MM.1S (cell line): Measurements from ENCODE around the gene SLC16A9.

Source experiments
- DNase-seq: peaks from one replicate; pipeline ENCODE4 v3.0.0-alpha.2; 2015
- H2AFZ ChIP-seq: fragments of 300-600 bp; sonication (generic); 2 replicates; pipeline ENCODE4 v1.6.0; 2016; ENCODE audit warnings: antibody characterized with exemption, low read length
- H3F3A ChIP-seq: fragments of 300-600 bp; sonication (generic); 2 replicates; pipeline ENCODE4 v1.6.1; 2016; ENCODE audit warnings: mild to moderate bottlenecking, antibody characterized with exemption, low read length, moderate library complexity, mixed read lengths; ENCODE audit not compliant: insufficient read depth
- H3K27ac ChIP-seq: fragments of 300-600 bp; sonication (generic); 2 replicates; pipeline ENCODE4 v1.5.1; 2016; ENCODE audit warnings: mild to moderate bottlenecking, low read length
- H3K27me3 ChIP-seq: fragments of 300-600 bp; sonication (generic); replicated peaks from 2 replicates; pipeline ENCODE4 v1.6.0; 2016; ENCODE audit warnings: low read length; ENCODE audit not compliant: insufficient read depth
- H3K36me3 ChIP-seq: fragments of 300-600 bp; sonication (generic); replicated peaks from 2 replicates; pipeline ENCODE4 v1.6.1; 2016; ENCODE audit warnings: mild to moderate bottlenecking, low read length, mixed read lengths; ENCODE audit not compliant: insufficient read depth
- H3K4me1 ChIP-seq: fragments of 300-600 bp; sonication (generic); 2 replicates; pipeline ENCODE4 v1.6.1; 2016; ENCODE audit warnings: low read length, mixed read lengths
- H3K4me2 ChIP-seq: fragments of 300-600 bp; sonication (generic); 2 replicates; pipeline ENCODE4 v1.6.0; 2016; ENCODE audit warnings: low read depth, low read length
- H3K4me3 ChIP-seq: fragments of 300-600 bp; sonication (generic); 2 replicates; pipeline ENCODE4 v1.5.1; 2016; ENCODE audit warnings: low read length, mixed read lengths
- H3K79me2 ChIP-seq: fragments of 300-600 bp; sonication (generic); 2 replicates; pipeline ENCODE4 v1.6.1; 2016; ENCODE audit warnings: mixed run types, low read length, mixed read lengths
- H3K9ac ChIP-seq: fragments of 300-600 bp; sonication (generic); 2 replicates; pipeline ENCODE4 v1.6.1; 2016; ENCODE audit warnings: low read length, mixed read lengths
- H3K9me2 ChIP-seq: fragments of 300-600 bp; sonication (generic); replicated peaks from 2 replicates; pipeline ENCODE4 v1.6.1; 2016; ENCODE audit warnings: mild to moderate bottlenecking, low read length, mixed read lengths; ENCODE audit not compliant: insufficient read depth
- H3K9me3 ChIP-seq: fragments of 300-600 bp; sonication (generic); replicated peaks from 2 replicates; pipeline ENCODE4 v1.6.1; 2016; ENCODE audit warnings: mild to moderate bottlenecking, low read length, mixed read lengths; ENCODE audit not compliant: insufficient read depth
- H4K20me1 ChIP-seq: fragments of 300-600 bp; sonication (generic); 2 replicates; pipeline ENCODE4 v1.6.1; 2016; ENCODE audit warnings: mild to moderate bottlenecking, low read length, moderate library complexity, mixed read lengths; ENCODE audit not compliant: insufficient read depth
- EZH2 ChIP-seq: fragments of 300-600 bp; sonication (generic); optimal IDR thresholded peaks from 2 replicates; pipeline ENCODE3; 2017; ENCODE audit warnings: low read depth, mild to moderate bottlenecking, antibody characterized with exemption, low read length, mixed read lengths
- EZH2phosphoT487 ChIP-seq: fragments of 300-600 bp; sonication (generic); IDR thresholded peaks from 2 replicates; pipeline ENCODE4 v1.6.1; 2018; ENCODE audit warnings: antibody characterized with exemption, low read length
- TF ChIP-seq, protein P1 (sequence below): fragments of 300-600 bp; sonication (generic); IDR thresholded peaks from 2 replicates; pipeline ENCODE4 v1.5.1; 2016; ENCODE audit warnings: antibody characterized with exemption, low read length, mixed read lengths

Gene SLC16A9

GRCh38 chr10:59628456-59628855 lies 81.2 kb downstream of the SLC16A9 start:
- Histone ChIP-seq H3K4me2 (no peak overlapping the region), H3K36me3 (no peaks in the 10 kb centered on the region), H3F3A (no peaks in the 10 kb centered on the region), H3K9ac (no peak overlapping the region), H2AFZ (no peak overlapping the region), H3K9me2 (no peaks in the 10 kb centered on the region), H3K27ac (no peak overlapping the region), H3K79me2 (no peaks in the 10 kb centered on the region), H3K9me3 (no peaks in the 10 kb centered on the region), H3K4me3 (no peak overlapping the region), H3K27me3 (no peaks in the 10 kb centered on the region), H3K4me1 (peaks cover 22% of the 10 kb centered on the region), H4K20me1 (no peaks in the 10 kb centered on the region)
- DNase-seq = no peak
- TF ChIP-seq EZH2 (no peak), EZH2phosphoT487 (no peak)
- TF ChIP-seq, protein P1, sequence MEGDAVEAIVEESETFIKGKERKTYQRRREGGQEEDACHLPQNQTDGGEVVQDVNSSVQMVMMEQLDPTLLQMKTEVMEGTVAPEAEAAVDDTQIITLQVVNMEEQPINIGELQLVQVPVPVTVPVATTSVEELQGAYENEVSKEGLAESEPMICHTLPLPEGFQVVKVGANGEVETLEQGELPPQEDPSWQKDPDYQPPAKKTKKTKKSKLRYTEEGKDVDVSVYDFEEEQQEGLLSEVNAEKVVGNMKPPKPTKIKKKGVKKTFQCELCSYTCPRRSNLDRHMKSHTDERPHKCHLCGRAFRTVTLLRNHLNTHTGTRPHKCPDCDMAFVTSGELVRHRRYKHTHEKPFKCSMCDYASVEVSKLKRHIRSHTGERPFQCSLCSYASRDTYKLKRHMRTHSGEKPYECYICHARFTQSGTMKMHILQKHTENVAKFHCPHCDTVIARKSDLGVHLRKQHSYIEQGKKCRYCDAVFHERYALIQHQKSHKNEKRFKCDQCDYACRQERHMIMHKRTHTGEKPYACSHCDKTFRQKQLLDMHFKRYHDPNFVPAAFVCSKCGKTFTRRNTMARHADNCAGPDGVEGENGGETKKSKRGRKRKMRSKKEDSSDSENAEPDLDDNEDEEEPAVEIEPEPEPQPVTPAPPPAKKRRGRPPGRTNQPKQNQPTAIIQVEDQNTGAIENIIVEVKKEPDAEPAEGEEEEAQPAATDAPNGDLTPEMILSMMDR = no peak

GRCh38 chr10:59627366-59628018 lies 82.2 kb downstream of the SLC16A9 start:
- no peak overlapping the region for H3K4me3 ChIP-seq
- H3K4me1 ChIP-seq = peaks cover 22% of the 10 kb centered on the region
- no peaks in the 10 kb centered on the region for H3K79me2 ChIP-seq
- H3K36me3 ChIP-seq = no peaks in the 10 kb centered on the region
- no peaks in the 10 kb centered on the region for H3K9me3 ChIP-seq
- no peaks in the 10 kb centered on the region for H3F3A ChIP-seq
- no peak overlapping the region for H3K9ac ChIP-seq
- TF ChIP-seq, protein P1 = no peak
- TF ChIP-seq EZH2 = no peak
- no peak for TF ChIP-seq EZH2phosphoT487
- H4K20me1 ChIP-seq = no peaks in the 10 kb centered on the region
- H3K27ac ChIP-seq = no peak overlapping the region
- DNase-seq = no peak
- H3K4me2 ChIP-seq = no peak overlapping the region
- H3K27me3 ChIP-seq = no peaks in the 10 kb centered on the region
- no peak overlapping the region for H2AFZ ChIP-seq
- no peaks in the 10 kb centered on the region for H3K9me2 ChIP-seq

DNA sequence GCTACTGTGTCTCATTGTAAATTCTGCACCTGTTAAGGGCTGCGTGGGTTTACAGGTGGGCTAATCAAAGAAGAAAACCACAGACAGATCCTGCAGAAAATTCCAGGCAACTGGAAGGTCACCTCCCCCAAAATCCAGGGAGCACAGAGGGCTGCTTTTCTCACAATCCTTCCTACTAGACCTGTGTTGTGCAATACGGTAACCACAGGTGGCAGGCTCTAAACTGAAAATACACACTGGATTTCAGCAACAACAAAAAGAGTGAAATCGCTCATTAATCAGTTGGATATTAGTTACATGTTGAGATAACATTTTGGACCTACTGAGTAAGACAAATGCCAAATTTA lies 83.2 kb downstream of the SLC16A9 start:
- Histone ChIP-seq H3K4me1 (peaks cover 15% of the 10 kb centered on the region), H3K79me2 (no peaks in the 10 kb centered on the region), H3K9ac (no peak overlapping the region), H3K9me2 (no peaks in the 10 kb centered on the region), H3K4me2 (peak overlapping the region; percentile 40; the same call in 1 of the 2 replicates), H4K20me1 (no peaks in the 10 kb centered on the region), H3F3A (no peaks in the 10 kb centered on the region), H3K36me3 (no peaks in the 10 kb centered on the region), H3K27ac (no peak overlapping the region), H3K4me3 (no peak overlapping the region), H3K27me3 (no peaks in the 10 kb centered on the region), H3K9me3 (no peaks in the 10 kb centered on the region), H2AFZ (peak overlapping the region; percentile 43; the same call in 1 of the 2 replicates)
- TF ChIP-seq, protein P1 = no peak
- no peak for TF ChIP-seq EZH2phosphoT487
- TF ChIP-seq EZH2 = no peak
- DNase-seq = no peak
